ENCODE results near the gene NOS1. TPM values are rescaled to one million over a fixed set of nuclear protein-coding genes. Genes with fewer than 3 reads are reported as not detected.
"Not testable (repeated sequence)": the region's sequence is repeated elsewhere in the genome, so short reads cannot be mapped to it uniquely, and the experiment has no call there.

NOS1 gene
- total RNA-seq, 1 experiment from 2014 or later: 2.3 TPM

DNA sequence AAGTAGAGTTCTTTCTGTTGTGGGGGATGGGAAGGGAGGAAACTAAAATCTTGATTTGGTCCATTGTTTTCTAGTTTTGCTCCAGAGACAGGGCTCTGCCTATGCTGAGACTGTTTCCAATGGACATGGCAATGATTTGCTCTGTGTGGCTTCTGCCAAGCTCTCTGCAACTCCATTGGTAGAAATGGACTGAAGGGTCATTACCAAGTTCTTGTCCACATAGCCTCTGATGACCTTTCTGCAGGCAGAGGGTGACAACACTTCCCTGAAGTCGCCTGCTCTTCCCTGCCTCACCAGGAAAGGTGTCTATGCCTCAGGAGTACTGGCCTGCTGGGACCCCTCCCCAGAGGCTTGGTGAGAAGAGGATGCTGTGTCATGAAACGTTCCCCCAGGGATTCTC lies 39.5 kb upstream of the NOS1 start:
- no CpG with 5 or more reads among the region's 2 CpGs for WGBS (ENCODE audit: extremely low coverage, insufficient read length, low lambda C conversion rate)

DNA sequence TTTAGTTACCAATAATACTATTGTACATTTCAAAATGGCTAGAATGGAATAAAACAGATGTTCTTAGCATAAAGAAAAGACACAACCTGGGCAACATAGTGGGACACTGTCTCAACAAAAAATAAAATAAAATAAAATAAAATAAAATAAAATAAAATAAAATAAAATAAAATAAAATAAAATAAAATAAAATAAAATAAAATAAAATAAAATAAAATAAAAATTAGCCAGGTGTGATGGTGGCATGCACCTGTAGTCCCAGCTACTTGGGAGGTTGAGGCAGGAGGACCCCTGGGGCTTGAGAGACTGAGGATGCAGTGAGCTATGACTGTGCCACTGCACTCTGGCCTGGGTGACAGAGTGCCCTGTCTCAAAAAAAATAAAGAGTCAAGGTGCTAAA lies 37.1 kb upstream of the NOS1 start:
- H3K14ac ChIP-seq (ENCODE audit: insufficient read depth, low read length); H3K18ac ChIP-seq (ENCODE audit: insufficient read length, low read depth, low read length); H3K9me3 Mint-ChIP-seq; H3K27me3 ChIP-seq (ENCODE audit: insufficient read depth, low read length); H2BK20ac ChIP-seq (ENCODE audit: low read depth, low read length, poor library complexity, severe bottlenecking); H3K4me3 Mint-ChIP-seq; H3K4me1 Mint-ChIP-seq; H3K27ac ChIP-seq (ENCODE audit: insufficient read length, low read depth, low read length); H3K27me3 Mint-ChIP-seq (ENCODE audit: low read depth); H3K23ac ChIP-seq (ENCODE audit: insufficient read length, low read depth, low read length); H4K8ac ChIP-seq (replicated peaks; ENCODE audit: insufficient read length, low read depth, low read length); H3T11ph ChIP-seq (ENCODE audit: low read length); DNase-seq; H3K4me1 ChIP-seq (ENCODE audit: insufficient read depth, low read length); H2BK15ac ChIP-seq (ENCODE audit: low read depth, low read length); H4K20me1 ChIP-seq (ENCODE audit: control insufficient read depth, insufficient read depth, insufficient read length); H3K27ac Mint-ChIP-seq; H3K23me2 ChIP-seq (ENCODE audit: insufficient read length, low read depth, low read length, poor library complexity, severe bottlenecking); H2BK12ac ChIP-seq (ENCODE audit: insufficient read length, low read depth, low read length); H3K56ac ChIP-seq (ENCODE audit: insufficient read length, low read depth, low read length); H3K9ac ChIP-seq (ENCODE audit: extremely low read depth, insufficient read length, low read length); H3K9me3 ChIP-seq (ENCODE audit: control insufficient read depth, low read depth, low read length); H3K36me3 Mint-ChIP-seq (ENCODE audit: insufficient read depth in 1 of 3, low read depth in 3 of 3); H3K79me2 ChIP-seq (ENCODE audit: insufficient read depth, low read length); H3K4me2 ChIP-seq (ENCODE audit: insufficient read depth, insufficient read length, low read length); H4K5ac ChIP-seq (ENCODE audit: insufficient read length, low read depth, low read length); H3K4ac ChIP-seq (ENCODE audit: low read depth, low read length); H2BK5ac ChIP-seq (ENCODE audit: insufficient read length, low read length); H3K79me1 ChIP-seq (ENCODE audit: insufficient read depth, low read depth, low read length, poor library complexity, severe bottlenecking); H2AK5ac ChIP-seq (ENCODE audit: insufficient read length, low read length); H2AFZ ChIP-seq (ENCODE audit: low read length); H4K91ac ChIP-seq (ENCODE audit: insufficient read length, low read depth, low read length); H2BK120ac ChIP-seq (ENCODE audit: low read depth, low read length, poor library complexity, severe bottlenecking): not testable (repeated sequence)

More for the DNA sequence above, 39.5 kb upstream of the NOS1 start:
- H2BK5ac ChIP-seq (ENCODE audit: insufficient read length, low read length): no peak overlapping the region
- peaks cover 22% of the 10 kb centered on the region for H3K27me3 Mint-ChIP-seq (ENCODE audit: low read depth)
- no peak overlapping the region for H3K23ac ChIP-seq (ENCODE audit: insufficient read length, low read depth, low read length)
- no peaks in the 10 kb centered on the region for H3K23me2 ChIP-seq (ENCODE audit: insufficient read length, low read depth, low read length, poor library complexity, severe bottlenecking)
- no peak overlapping the region for H3K27ac Mint-ChIP-seq
- H4K20me1 ChIP-seq (ENCODE audit: control insufficient read depth, insufficient read depth, insufficient read length): no peaks in the 10 kb centered on the region
- no peak overlapping the region for H3K4ac ChIP-seq (ENCODE audit: low read depth, low read length)
- TF ChIP-seq, protein P1, sequence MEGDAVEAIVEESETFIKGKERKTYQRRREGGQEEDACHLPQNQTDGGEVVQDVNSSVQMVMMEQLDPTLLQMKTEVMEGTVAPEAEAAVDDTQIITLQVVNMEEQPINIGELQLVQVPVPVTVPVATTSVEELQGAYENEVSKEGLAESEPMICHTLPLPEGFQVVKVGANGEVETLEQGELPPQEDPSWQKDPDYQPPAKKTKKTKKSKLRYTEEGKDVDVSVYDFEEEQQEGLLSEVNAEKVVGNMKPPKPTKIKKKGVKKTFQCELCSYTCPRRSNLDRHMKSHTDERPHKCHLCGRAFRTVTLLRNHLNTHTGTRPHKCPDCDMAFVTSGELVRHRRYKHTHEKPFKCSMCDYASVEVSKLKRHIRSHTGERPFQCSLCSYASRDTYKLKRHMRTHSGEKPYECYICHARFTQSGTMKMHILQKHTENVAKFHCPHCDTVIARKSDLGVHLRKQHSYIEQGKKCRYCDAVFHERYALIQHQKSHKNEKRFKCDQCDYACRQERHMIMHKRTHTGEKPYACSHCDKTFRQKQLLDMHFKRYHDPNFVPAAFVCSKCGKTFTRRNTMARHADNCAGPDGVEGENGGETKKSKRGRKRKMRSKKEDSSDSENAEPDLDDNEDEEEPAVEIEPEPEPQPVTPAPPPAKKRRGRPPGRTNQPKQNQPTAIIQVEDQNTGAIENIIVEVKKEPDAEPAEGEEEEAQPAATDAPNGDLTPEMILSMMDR (conservative IDR thresholded peaks at IDR 0.05): no peak
- no peak overlapping the region for H3K14ac ChIP-seq (ENCODE audit: insufficient read depth, low read length)
- no peak overlapping the region for H2BK15ac ChIP-seq (ENCODE audit: low read depth, low read length)
- no peaks in the 10 kb centered on the region for H3K27me3 ChIP-seq (ENCODE audit: insufficient read depth, low read length)
- no peak overlapping the region for H3K27ac ChIP-seq (ENCODE audit: insufficient read length, low read depth, low read length)
- no peak overlapping the region for H2BK120ac ChIP-seq (ENCODE audit: low read depth, low read length, poor library complexity, severe bottlenecking)
- H3K79me1 ChIP-seq (ENCODE audit: insufficient read depth, low read depth, low read length, poor library complexity, severe bottlenecking): no peaks in the 10 kb centered on the region
- H3K18ac ChIP-seq (ENCODE audit: insufficient read length, low read depth, low read length): no peak overlapping the region
- H3T11ph ChIP-seq (ENCODE audit: low read length): no peak overlapping the region
- H4K91ac ChIP-seq (ENCODE audit: insufficient read length, low read depth, low read length): no peak overlapping the region
- H4K8ac ChIP-seq (replicated peaks; ENCODE audit: insufficient read length, low read depth, low read length): no peak overlapping the region
- no peaks in the 10 kb centered on the region; a peak in 1 of 7 replicates for H3K36me3 Mint-ChIP-seq (ENCODE audit: insufficient read depth in 1 of 3, low read depth in 3 of 3)
- H3K9me3 Mint-ChIP-seq: peaks cover 0 to 4% of the 10 kb centered on the region in 2 experiments; a peak in 3 of 5 replicates
- H3K4me3 Mint-ChIP-seq: no peak overlapping the region
- no peak overlapping the region for H3K4me2 ChIP-seq (ENCODE audit: insufficient read depth, insufficient read length, low read length)
- no peaks in the 10 kb centered on the region for H3K79me2 ChIP-seq (ENCODE audit: insufficient read depth, low read length)
- no peak overlapping the region for H3K56ac ChIP-seq (ENCODE audit: insufficient read length, low read depth, low read length)
- H2AFZ ChIP-seq (ENCODE audit: low read length): no peak overlapping the region
- DNase-seq: no peak
- H2AK5ac ChIP-seq (ENCODE audit: insufficient read length, low read length): no peak overlapping the region
- H2BK12ac ChIP-seq (ENCODE audit: insufficient read length, low read depth, low read length): no peak overlapping the region
- H3K4me1 Mint-ChIP-seq: no peaks in the 10 kb centered on the region
- H3K9me3 ChIP-seq (ENCODE audit: control insufficient read depth, low read depth, low read length): no peaks in the 10 kb centered on the region
- H2BK20ac ChIP-seq (ENCODE audit: low read depth, low read length, poor library complexity, severe bottlenecking): no peak overlapping the region
- no peak overlapping the region for H3K9ac ChIP-seq (ENCODE audit: extremely low read depth, insufficient read length, low read length)
- no peak overlapping the region for H4K5ac ChIP-seq (ENCODE audit: insufficient read length, low read depth, low read length)
- H3K4me1 ChIP-seq (ENCODE audit: insufficient read depth, low read length): no peaks in the 10 kb centered on the region
